Measurements from ENCODE around the gene SPTLC1.

GRCh38 chr9:92043002-92043401, 72.2 kb downstream of the SPTLC1 start:
- TF ChIP-seq CTCF (IDR thresholded peaks at IDR 0.05) (no peak), POLR2A (IDR thresholded peaks at IDR 0.05) (no peak)
